HEK293T (cell line): ENCODE data around the gene PCDHB6.

Experiments used
- ARNT ChIP-seq: fragments of 450-650 bp; IDR thresholded peaks from 2 replicates; pipeline ENCODE4 v1.6.1; 2017; ENCODE audit warnings: mild to moderate bottlenecking
- BHLHE40 ChIP-seq: fragments of 450-650 bp; IDR thresholded peaks from 2 replicates; pipeline ENCODE4 v1.6.1; 2016; ENCODE audit warnings: mild to moderate bottlenecking, moderate library complexity, borderline replicate concordance
- ELF4 ChIP-seq: fragments of 450-650 bp; IDR thresholded peaks from 2 replicates; pipeline ENCODE4 v1.6.1; 2017; ENCODE audit warnings: antibody characterized with exemption
- FOXA1 ChIP-seq: fragments of 450-650 bp; IDR thresholded peaks from 2 replicates; pipeline ENCODE4 v1.6.1; 2016; ENCODE audit warnings: mild to moderate bottlenecking
- FOXK2 ChIP-seq: fragments of 450-650 bp; IDR thresholded peaks from 2 replicates; pipeline ENCODE4 v1.6.1; 2016; ENCODE audit warnings: mild to moderate bottlenecking
- FOXM1 ChIP-seq: fragments of 450-650 bp; IDR thresholded peaks from 2 replicates; pipeline ENCODE4 v1.6.1; 2017; ENCODE audit warnings: mild to moderate bottlenecking, borderline replicate concordance
- HDGF ChIP-seq: fragments of 450-650 bp; IDR thresholded peaks from 2 replicates; pipeline ENCODE4 v1.6.1; 2017; ENCODE audit warnings: antibody characterized with exemption, borderline replicate concordance
- L3MBTL2 ChIP-seq: fragments of 450-650 bp; conservative IDR thresholded peaks from 2 replicates; pipeline ENCODE4 v1.6.1; 2016; ENCODE audit warnings: mild to moderate bottlenecking
- NFRKB ChIP-seq: fragments of 450-650 bp; IDR thresholded peaks from 2 replicates; pipeline ENCODE4 v1.6.1; 2016; ENCODE audit warnings: mild to moderate bottlenecking, moderate library complexity
- TARDBP ChIP-seq: fragments of 450-650 bp; IDR thresholded peaks from 2 replicates; pipeline ENCODE4 v1.6.1; 2016
- ZNF384 ChIP-seq: fragments of 450-650 bp; IDR thresholded peaks from 2 replicates; pipeline ENCODE4 v1.6.1; 2016
- TF ChIP-seq, protein P1 (sequence below): fragments of 450-650 bp; IDR thresholded peaks from 2 replicates; pipeline ENCODE4 v1.6.1; 2016

DNA sequence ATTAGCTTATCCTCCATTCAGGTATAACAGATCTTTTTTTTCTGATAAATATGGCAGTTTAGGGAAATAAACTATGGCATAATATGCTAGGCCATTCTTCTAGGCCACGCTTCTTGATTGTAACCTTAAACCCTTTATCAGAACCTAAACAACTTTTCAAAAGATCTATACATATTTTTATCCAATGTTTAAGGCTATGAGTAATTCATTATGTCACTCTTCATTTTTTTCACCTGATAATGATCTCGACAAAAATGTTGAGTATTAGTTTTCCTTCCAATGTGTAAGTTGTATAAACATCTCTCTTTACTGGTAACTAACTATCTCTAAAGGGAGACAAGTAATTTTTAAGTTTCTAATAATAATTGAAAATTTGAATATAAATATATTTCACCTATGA, 30.6 kb upstream of the PCDHB6 start:
- TF ChIP-seq ARNT = no peak
- TF ChIP-seq FOXK2 = no peak
- no peak for TF ChIP-seq BHLHE40
- no peak for TF ChIP-seq FOXA1
- no peak for TF ChIP-seq NFRKB
- TF ChIP-seq FOXM1 = no peak
- TF ChIP-seq ELF4 = no peak
- no peak for TF ChIP-seq ZNF384
- TF ChIP-seq TARDBP = no peak
- TF ChIP-seq, protein P1, sequence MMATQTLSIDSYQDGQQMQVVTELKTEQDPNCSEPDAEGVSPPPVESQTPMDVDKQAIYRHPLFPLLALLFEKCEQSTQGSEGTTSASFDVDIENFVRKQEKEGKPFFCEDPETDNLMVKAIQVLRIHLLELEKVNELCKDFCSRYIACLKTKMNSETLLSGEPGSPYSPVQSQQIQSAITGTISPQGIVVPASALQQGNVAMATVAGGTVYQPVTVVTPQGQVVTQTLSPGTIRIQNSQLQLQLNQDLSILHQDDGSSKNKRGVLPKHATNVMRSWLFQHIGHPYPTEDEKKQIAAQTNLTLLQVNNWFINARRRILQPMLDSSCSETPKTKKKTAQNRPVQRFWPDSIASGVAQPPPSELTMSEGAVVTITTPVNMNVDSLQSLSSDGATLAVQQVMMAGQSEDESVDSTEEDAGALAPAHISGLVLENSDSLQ = no peak
- no peak for TF ChIP-seq L3MBTL2
- no peak for TF ChIP-seq HDGF
